Stimulated activated naive CD8-positive, alpha-beta T cell treated with anti-CD3 and anti-CD28 coated beads, Interleukin-15, Interleukin-2, amounts not matched to agents 100 U/mL and 50 U/mL, for 24 hours (primary cell): ENCODE results near the gene CCDC149.

ENCODE experiments used
- ATAC-seq: fragments of 150-1000 bp; cut with Tn5 transposase; one replicate; pipeline ENCODE4 v1.10.0; 2021
- DNase-seq: peaks from one replicate; pipeline ENCODE4 v3.0.0; 2021

CCDC149 gene

GRCh38 chr4:24843096-24843495, 69.7 kb downstream of the CCDC149 start:
- DNase-seq (no peak), ATAC-seq (no peak)

GRCh38 chr4:24842356-24842755, 70.5 kb downstream of the CCDC149 start:
- no peak for ATAC-seq
- DNase-seq = no peak

- DNase-seq = no peak
- ATAC-seq = no peak
Observed at GRCh38 chr4:24840826-24841543, 71.9 kb downstream of the CCDC149 start.

- no peak for ATAC-seq
- DNase-seq = no peak
Observed at GRCh38 chr4:24840362-24840761, 72.5 kb downstream of the CCDC149 start.

GRCh38 chr4:24837781-24838180, 75.1 kb downstream of the CCDC149 start:
- no peak for ATAC-seq

GRCh38 chr4:24837336-24837735, 75.5 kb downstream of the CCDC149 start:
- DNase-seq (no peak), ATAC-seq (no peak)

More at GRCh38 chr4:24837781-24838180, 75.1 kb downstream of the CCDC149 start:
- no peak for DNase-seq

- ATAC-seq = no peak
- no peak for DNase-seq
Observed at GRCh38 chr4:24836661-24837242, 76.1 kb downstream of the CCDC149 start.

- ATAC-seq = no peak
- no peak for DNase-seq
Observed at GRCh38 chr4:24835696-24836095, 77.1 kb downstream of the CCDC149 start.

- ATAC-seq = no peak
Observed at GRCh38 chr4:24831637-24832036, 81.2 kb downstream of the CCDC149 start.

GRCh38 chr4:24824720-24825119, 88.1 kb downstream of the CCDC149 start:
- ATAC-seq (no peak), DNase-seq (no peak)

More at GRCh38 chr4:24831637-24832036, 81.2 kb downstream of the CCDC149 start:
- no peak for DNase-seq

- ATAC-seq (no peak), DNase-seq (no peak)
Observed at GRCh38 chr4:24820541-24820940, 92.3 kb downstream of the CCDC149 start.

- ATAC-seq (no peak), DNase-seq (no peak)
Observed at GRCh38 chr4:24816797-24817196, 96.0 kb downstream of the CCDC149 start.

- ATAC-seq = no peak
Observed at GRCh38 chr4:24813732-24814131, 99.1 kb downstream of the CCDC149 start.

GRCh38 chr4:24810871-24811631, 101.8 kb downstream of the CCDC149 start:
- ATAC-seq (no peak), DNase-seq (no peak)

More at GRCh38 chr4:24813732-24814131, 99.1 kb downstream of the CCDC149 start:
- DNase-seq = no peak

GRCh38 chr4:24809815-24810405, 102.9 kb downstream of the CCDC149 start:
- ATAC-seq = no peak

GRCh38 chr4:24809376-24809775, 103.5 kb downstream of the CCDC149 start:
- DNase-seq (no peak), ATAC-seq (no peak)

More at GRCh38 chr4:24809815-24810405, 102.9 kb downstream of the CCDC149 start:
- DNase-seq = no peak

GRCh38 chr4:24808955-24809354, 103.9 kb downstream of the CCDC149 start:
- no peak for ATAC-seq
- DNase-seq = no peak

- DNase-seq = no peak
- ATAC-seq = no peak
Observed at GRCh38 chr4:24808261-24808660, 104.6 kb downstream of the CCDC149 start.

- no peak for DNase-seq
- no peak for ATAC-seq
Observed at GRCh38 chr4:24807611-24808010, 105.2 kb downstream of the CCDC149 start.

- ATAC-seq (no peak), DNase-seq (no peak)
Observed at GRCh38 chr4:24806206-24806990, 106.4 kb downstream of the CCDC149 start.

GRCh38 chr4:24805566-24805965, 107.3 kb downstream of the CCDC149 start:
- ATAC-seq = no peak

GRCh38 chr4:24805067-24805466, 107.8 kb downstream of the CCDC149 start:
- no peak for DNase-seq

More at GRCh38 chr4:24805566-24805965, 107.3 kb downstream of the CCDC149 start:
- no peak for DNase-seq

More at GRCh38 chr4:24805067-24805466, 107.8 kb downstream of the CCDC149 start:
- ATAC-seq = no peak
